A673 (cell line): ENCODE data around the gene RSPRY1.

Source experiments
- EZH2 ChIP-seq: fragments of 200-600 bp; sonication (generic); IDR thresholded peaks from 2 replicates; pipeline ENCODE4 v1.6.1; 2017; ENCODE audit warnings: borderline replicate concordance, low read depth, mild to moderate bottlenecking, mixed read lengths, antibody characterized with exemption, low read length; ENCODE audit not compliant: poor library complexity, severe bottlenecking
- TF ChIP-seq, protein P1 (sequence below): fragments of 300-800, 200-600 bp; sonication (generic); conservative IDR thresholded peaks from 2 replicates; pipeline ENCODE4 v1.5.1; 2017; ENCODE audit warnings: low read depth, mild to moderate bottlenecking, antibody characterized with exemption, low read length, moderate library complexity, mixed read lengths

DNA sequence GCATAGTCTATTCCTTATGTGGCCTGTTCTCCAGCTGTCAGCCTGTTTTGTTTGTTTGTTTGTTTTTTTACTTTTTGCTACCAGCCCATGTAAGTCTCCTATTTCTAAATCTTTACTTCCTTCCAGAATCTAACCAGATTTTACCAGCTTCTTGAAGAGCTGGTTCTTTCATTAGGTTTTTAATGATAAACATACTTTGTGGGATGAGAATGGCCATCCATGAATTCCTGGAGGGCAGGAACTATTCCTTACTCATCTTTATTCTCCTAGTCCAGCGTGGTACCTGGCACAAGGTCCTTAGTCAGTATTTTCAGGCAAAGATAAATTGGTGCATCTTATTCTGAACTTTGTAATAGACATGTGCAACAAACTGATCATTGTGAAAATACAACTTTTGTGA is 17.3 kb downstream of the RSPRY1 start:
- TF ChIP-seq, protein P1, sequence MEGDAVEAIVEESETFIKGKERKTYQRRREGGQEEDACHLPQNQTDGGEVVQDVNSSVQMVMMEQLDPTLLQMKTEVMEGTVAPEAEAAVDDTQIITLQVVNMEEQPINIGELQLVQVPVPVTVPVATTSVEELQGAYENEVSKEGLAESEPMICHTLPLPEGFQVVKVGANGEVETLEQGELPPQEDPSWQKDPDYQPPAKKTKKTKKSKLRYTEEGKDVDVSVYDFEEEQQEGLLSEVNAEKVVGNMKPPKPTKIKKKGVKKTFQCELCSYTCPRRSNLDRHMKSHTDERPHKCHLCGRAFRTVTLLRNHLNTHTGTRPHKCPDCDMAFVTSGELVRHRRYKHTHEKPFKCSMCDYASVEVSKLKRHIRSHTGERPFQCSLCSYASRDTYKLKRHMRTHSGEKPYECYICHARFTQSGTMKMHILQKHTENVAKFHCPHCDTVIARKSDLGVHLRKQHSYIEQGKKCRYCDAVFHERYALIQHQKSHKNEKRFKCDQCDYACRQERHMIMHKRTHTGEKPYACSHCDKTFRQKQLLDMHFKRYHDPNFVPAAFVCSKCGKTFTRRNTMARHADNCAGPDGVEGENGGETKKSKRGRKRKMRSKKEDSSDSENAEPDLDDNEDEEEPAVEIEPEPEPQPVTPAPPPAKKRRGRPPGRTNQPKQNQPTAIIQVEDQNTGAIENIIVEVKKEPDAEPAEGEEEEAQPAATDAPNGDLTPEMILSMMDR: no peak
- TF ChIP-seq EZH2: no peak
